ENCODE results near the gene SCFD1. TPM values are rescaled to one million over a fixed set of nuclear protein-coding genes. Genes with fewer than 3 reads are reported as not detected.
"Not testable (repeated sequence)": the region's sequence is repeated elsewhere in the genome, so short reads cannot be mapped to it uniquely, and the experiment has no call there.

The SCFD1 gene
- total and polyA plus RNA-seq, 4 donors, result 78.3 to 190 (median 98.7) TPM

GRCh38 chr14:30608533-30609006, 13.5 kb upstream of the SCFD1 start:
- Histone ChIP-seq H3K4me3 (ENCODE audit: low read depth, low read length) (no peak overlapping the region), H3K36me3 (ENCODE audit: control insufficient read depth, insufficient read depth, low read length) (peaks cover 4% of the 10 kb centered on the region), H3K27ac (ENCODE audit: low read depth, low read length) (no peak overlapping the region), H3K4me1 (ENCODE audit: control insufficient read depth, insufficient read depth, low read length) (no peaks in the 10 kb centered on the region), H3K27me3 (ENCODE audit: control insufficient read depth, insufficient read depth, low read length) (no peaks in the 10 kb centered on the region), H3K9me3 (ENCODE audit: control insufficient read depth, insufficient read depth, low read length) (no peaks in the 10 kb centered on the region)
- no peak for DNase-seq (ENCODE audit: low read depth in 4 of 6, low spot score in 6 of 6)
- WGBS (ENCODE audit: insufficient coverage), result 51% methylated on average over 2 of the region's 5 CpGs

DNA sequence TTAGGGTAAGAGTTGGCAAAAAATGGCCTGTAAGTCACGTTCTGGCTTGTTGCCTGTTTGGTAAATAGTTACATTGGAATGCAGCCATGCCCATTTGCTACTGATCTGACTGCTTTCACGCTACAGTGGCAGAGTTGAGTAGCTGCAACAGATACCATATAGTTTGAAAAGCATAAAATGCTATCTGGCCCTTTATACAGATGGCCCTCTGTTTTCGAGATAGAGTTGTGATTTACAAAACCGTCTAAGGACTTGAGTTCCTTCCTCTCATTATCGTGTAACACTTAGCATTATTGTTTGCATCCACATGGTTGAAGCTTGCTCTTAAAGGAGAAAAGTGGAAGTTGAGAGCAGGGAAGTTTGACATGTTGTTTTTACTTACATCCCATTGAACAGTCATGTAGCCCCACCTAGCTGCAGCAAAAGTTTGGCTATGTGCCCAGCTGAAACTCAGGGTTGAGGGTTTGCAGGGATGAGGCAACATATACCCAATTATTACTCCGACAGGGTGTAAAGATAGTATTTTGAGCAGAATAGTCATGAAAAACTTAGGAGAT, 11.3 kb upstream of the SCFD1 start:
- H3K27ac ChIP-seq (ENCODE audit: low read depth, low read length), result no peak overlapping the region
- no peaks in the 10 kb centered on the region for H3K27me3 ChIP-seq (ENCODE audit: control insufficient read depth, insufficient read depth, low read length)
- WGBS (ENCODE audit: insufficient coverage), result 20% methylated on average over 1 of the region's 6 CpGs
- H3K9me3 ChIP-seq (ENCODE audit: control insufficient read depth, insufficient read depth, low read length), result no peaks in the 10 kb centered on the region
- H3K4me1 ChIP-seq (ENCODE audit: control insufficient read depth, insufficient read depth, low read length), result no peaks in the 10 kb centered on the region
- H3K36me3 ChIP-seq (ENCODE audit: control insufficient read depth, insufficient read depth, low read length), result peaks cover 3% of the 10 kb centered on the region
- H3K4me3 ChIP-seq (ENCODE audit: low read depth, low read length), result no peak overlapping the region
- DNase-seq (ENCODE audit: low read depth in 4 of 6, low spot score in 6 of 6), result peak in 2 of 6 donors; percentile 43 to 66

DNA sequence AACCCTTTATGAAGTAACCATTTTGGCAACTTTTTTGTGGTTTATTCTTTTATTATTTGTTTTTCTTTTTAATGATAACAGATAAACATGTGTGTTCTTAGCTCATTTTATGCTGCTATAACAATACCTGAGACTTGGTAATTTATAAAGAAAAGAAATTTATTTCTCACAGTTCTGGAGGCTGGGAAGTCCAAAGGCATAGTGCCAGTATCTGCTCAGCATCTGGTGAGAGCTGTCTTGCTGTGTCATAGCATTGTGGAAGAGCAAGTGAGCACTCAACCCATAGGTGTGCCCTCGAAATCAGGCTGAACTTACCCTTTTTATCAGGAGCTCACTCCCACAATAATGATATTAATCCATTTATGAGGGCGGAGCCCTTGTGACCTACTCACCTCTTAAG, 8.0 kb upstream of the SCFD1 start:
- no peaks in the 10 kb centered on the region for H3K9me3 ChIP-seq (ENCODE audit: control insufficient read depth, insufficient read depth, low read length)
- peaks cover 3% of the 10 kb centered on the region for H3K36me3 ChIP-seq (ENCODE audit: control insufficient read depth, insufficient read depth, low read length)
- no peaks in the 10 kb centered on the region for H3K27me3 ChIP-seq (ENCODE audit: control insufficient read depth, insufficient read depth, low read length)
- no peak for DNase-seq (ENCODE audit: low read depth in 4 of 6, low spot score in 6 of 6)
- H3K27ac ChIP-seq (ENCODE audit: low read depth, low read length), result no peak overlapping the region
- 78% methylated on average over 1 of the region's 2 CpGs for WGBS (ENCODE audit: insufficient coverage)
- H3K4me1 ChIP-seq (ENCODE audit: control insufficient read depth, insufficient read depth, low read length), result no peaks in the 10 kb centered on the region
- H3K4me3 ChIP-seq (ENCODE audit: low read depth, low read length), result no peak overlapping the region

DNA sequence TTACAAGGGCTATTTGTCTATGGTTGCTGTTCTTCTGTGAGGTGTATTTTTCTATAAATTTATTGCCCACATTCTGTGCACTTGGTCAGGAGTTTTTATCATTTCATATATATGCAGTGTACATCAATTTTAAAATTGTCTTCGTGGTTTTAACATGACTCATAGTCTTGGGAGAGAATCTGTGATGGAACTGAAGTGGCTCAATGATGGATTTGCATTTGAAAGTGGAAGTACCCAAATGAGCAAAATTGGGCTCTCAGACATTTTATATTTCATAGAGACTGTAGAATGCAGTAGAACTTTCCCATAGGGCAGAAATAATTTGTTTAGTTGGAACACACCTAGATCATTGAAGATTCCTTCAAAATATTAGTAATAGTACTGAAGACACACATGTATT, 1.9 kb upstream of the SCFD1 start:
- Histone ChIP-seq H3K9me3 (ENCODE audit: control insufficient read depth, insufficient read depth, low read length) (no peaks in the 10 kb centered on the region), H3K27ac (ENCODE audit: low read depth, low read length) (no peak overlapping the region), H3K4me1 (ENCODE audit: control insufficient read depth, insufficient read depth, low read length) (peaks cover 5% of the 10 kb centered on the region), H3K36me3 (ENCODE audit: control insufficient read depth, insufficient read depth, low read length) (no peaks in the 10 kb centered on the region), H3K4me3 (ENCODE audit: low read depth, low read length) (no peak overlapping the region), H3K27me3 (ENCODE audit: control insufficient read depth, insufficient read depth, low read length) (no peaks in the 10 kb centered on the region)
- no CpG with 5 or more reads among the region's 1 CpG for WGBS (ENCODE audit: insufficient coverage)
- no peak for DNase-seq (ENCODE audit: low read depth in 4 of 6, low spot score in 6 of 6)

DNA sequence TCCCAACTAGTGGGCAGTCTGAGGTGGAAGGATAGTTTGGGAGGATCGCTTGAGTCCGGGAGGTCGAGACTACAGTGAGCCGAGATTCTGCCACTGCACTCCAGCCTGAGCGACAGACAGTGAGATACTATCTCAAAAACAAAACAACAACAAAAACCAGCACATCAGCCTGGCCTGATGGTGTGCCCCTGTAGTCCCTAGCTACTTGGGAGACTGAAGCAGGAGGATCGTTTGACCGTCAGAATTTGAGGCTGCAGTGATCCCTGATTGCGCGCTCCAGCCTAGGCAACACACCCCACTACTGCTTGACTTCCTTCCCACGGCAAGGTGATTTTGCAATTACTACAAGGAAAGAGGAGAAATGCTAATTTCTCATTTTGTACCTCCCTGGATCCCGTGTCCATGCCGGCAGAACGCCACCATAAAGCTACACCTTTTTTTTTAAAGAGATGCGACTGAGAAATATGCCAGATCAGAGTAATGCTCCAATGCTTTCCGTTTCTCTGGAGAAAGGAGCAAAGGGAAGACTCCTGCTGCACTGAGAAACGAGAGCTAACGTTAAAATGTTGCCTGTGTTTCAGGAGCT, 672 bp upstream of the SCFD1 start:
- H3K9me3 ChIP-seq (ENCODE audit: control insufficient read depth, insufficient read depth, low read length), result no peaks in the 10 kb centered on the region
- peaks cover 5% of the 10 kb centered on the region for H3K4me1 ChIP-seq (ENCODE audit: control insufficient read depth, insufficient read depth, low read length)
- peak overlapping the region; percentile 98 for H3K4me3 ChIP-seq (ENCODE audit: low read depth, low read length)
- no peaks in the 10 kb centered on the region for H3K27me3 ChIP-seq (ENCODE audit: control insufficient read depth, insufficient read depth, low read length)
- WGBS (ENCODE audit: insufficient coverage), result 10% methylated on average over 6 of the region's 17 CpGs
- no peak for DNase-seq (ENCODE audit: low read depth in 4 of 6, low spot score in 6 of 6)
- no peaks in the 10 kb centered on the region for H3K36me3 ChIP-seq (ENCODE audit: control insufficient read depth, insufficient read depth, low read length)
- H3K27ac ChIP-seq (ENCODE audit: low read depth, low read length), result peak overlapping the region; percentile 96

DNA sequence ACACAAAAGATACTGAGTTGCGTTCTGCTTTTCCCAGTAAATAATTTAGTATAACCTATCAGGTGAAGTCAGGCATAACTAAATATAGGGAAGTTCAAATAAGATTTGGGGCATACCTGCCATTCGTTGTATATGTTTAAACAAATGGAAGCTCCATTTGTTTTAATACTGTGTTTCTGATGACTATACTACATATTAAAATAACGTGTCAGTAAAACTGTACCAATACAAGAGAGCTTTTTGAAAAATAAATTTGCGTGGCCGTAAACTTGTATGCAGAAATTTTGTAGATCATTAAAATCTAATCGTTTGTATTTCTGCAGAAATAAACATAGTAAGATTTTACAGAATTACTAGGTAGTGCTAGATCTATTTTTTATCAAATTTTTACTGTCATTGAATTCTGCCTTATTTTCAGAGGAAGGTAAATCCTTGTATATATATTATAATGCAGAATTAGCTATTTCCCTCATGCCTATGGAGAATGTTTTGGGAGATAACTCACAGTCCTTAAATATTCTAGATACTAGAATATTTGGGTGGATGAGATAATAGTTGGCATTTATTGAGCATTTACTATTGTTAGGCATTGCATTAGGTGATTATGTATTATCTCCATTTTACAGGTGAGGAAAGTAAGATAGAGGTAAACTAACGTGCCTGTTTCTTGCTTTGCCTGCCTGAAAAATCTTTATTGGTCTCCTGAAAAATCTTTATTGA, 1.5 kb downstream of the SCFD1 start:
- Histone ChIP-seq H3K9me3 (ENCODE audit: control insufficient read depth, insufficient read depth, low read length) (no peaks in the 10 kb centered on the region), H3K27me3 (ENCODE audit: control insufficient read depth, insufficient read depth, low read length) (no peaks in the 10 kb centered on the region), H3K4me1 (ENCODE audit: control insufficient read depth, insufficient read depth, low read length) (peaks cover 5% of the 10 kb centered on the region), H3K4me3 (ENCODE audit: low read depth, low read length) (peak overlapping the region; percentile 98), H3K36me3 (ENCODE audit: control insufficient read depth, insufficient read depth, low read length) (no peaks in the 10 kb centered on the region), H3K27ac (ENCODE audit: low read depth, low read length) (no peak overlapping the region)
- DNase-seq (ENCODE audit: low read depth in 4 of 6, low spot score in 6 of 6), result no peak
- no CpG with 5 or more reads among the region's 7 CpGs for WGBS (ENCODE audit: insufficient coverage)

- Histone ChIP-seq H3K27ac (ENCODE audit: low read depth, low read length) (no peak overlapping the region), H3K4me1 (ENCODE audit: control insufficient read depth, insufficient read depth, low read length) (peaks cover 5% of the 10 kb centered on the region), H3K9me3 (ENCODE audit: control insufficient read depth, insufficient read depth, low read length) (no peaks in the 10 kb centered on the region), H3K36me3 (ENCODE audit: control insufficient read depth, insufficient read depth, low read length) (no peaks in the 10 kb centered on the region), H3K27me3 (ENCODE audit: control insufficient read depth, insufficient read depth, low read length) (no peaks in the 10 kb centered on the region), H3K4me3 (ENCODE audit: low read depth, low read length) (no peak overlapping the region)
- no peak for DNase-seq (ENCODE audit: low read depth in 4 of 6, low spot score in 6 of 6)
- WGBS (ENCODE audit: insufficient coverage), result 90% methylated on average over 2 of the region's 5 CpGs
Measured at GRCh38 chr14:30624132-30624423, 2.0 kb downstream of the SCFD1 start.

GRCh38 chr14:30625533-30625932, 3.4 kb downstream of the SCFD1 start:
- 86% methylated on average over 1 of the region's 3 CpGs for WGBS (ENCODE audit: insufficient coverage)
- H3K36me3 ChIP-seq (ENCODE audit: control insufficient read depth, insufficient read depth, low read length), result no peaks in the 10 kb centered on the region
- H3K9me3 ChIP-seq (ENCODE audit: control insufficient read depth, insufficient read depth, low read length), result no peaks in the 10 kb centered on the region
- no peak overlapping the region for H3K4me3 ChIP-seq (ENCODE audit: low read depth, low read length)
- DNase-seq (ENCODE audit: low read depth in 4 of 6, low spot score in 6 of 6), result peak in 1 of 6 donors; percentile 10
- peaks cover 5% of the 10 kb centered on the region for H3K4me1 ChIP-seq (ENCODE audit: control insufficient read depth, insufficient read depth, low read length)
- no peak overlapping the region for H3K27ac ChIP-seq (ENCODE audit: low read depth, low read length)
- no peaks in the 10 kb centered on the region for H3K27me3 ChIP-seq (ENCODE audit: control insufficient read depth, insufficient read depth, low read length)

- H3K27ac ChIP-seq (ENCODE audit: low read depth, low read length); H3K4me1 ChIP-seq (ENCODE audit: control insufficient read depth, insufficient read depth, low read length); H3K9me3 ChIP-seq (ENCODE audit: control insufficient read depth, insufficient read depth, low read length); DNase-seq (ENCODE audit: low read depth in 4 of 6, low spot score in 6 of 6); H3K27me3 ChIP-seq (ENCODE audit: control insufficient read depth, insufficient read depth, low read length); H3K36me3 ChIP-seq (ENCODE audit: control insufficient read depth, insufficient read depth, low read length); H3K4me3 ChIP-seq (ENCODE audit: low read depth, low read length): not testable (repeated sequence)
- WGBS (ENCODE audit: insufficient coverage), result no CpG with 5 or more reads among the region's 8 CpGs
Measured at GRCh38 chr14:30629432-30629831, 7.3 kb downstream of the SCFD1 start.

DNA sequence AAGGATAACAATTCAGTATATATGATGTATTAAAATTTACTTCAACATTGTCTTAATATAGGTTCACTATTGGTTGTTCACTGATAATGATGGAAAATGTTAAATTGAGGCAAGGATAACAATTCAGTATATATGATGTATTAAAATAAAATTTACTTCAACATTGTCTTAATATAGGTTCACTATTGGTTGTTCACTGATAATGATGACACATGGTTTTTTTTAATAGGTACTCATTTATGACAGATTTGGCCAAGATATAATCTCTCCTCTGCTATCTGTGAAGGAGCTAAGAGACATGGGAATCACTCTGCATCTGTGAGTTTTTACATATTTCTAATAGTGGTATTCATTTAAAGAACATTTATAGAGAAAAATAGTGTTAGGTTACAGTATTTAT, 8.1 kb downstream of the SCFD1 start:
- Histone ChIP-seq H3K4me1 (ENCODE audit: control insufficient read depth, insufficient read depth, low read length) (no peaks in the 10 kb centered on the region), H3K27me3 (ENCODE audit: control insufficient read depth, insufficient read depth, low read length) (no peaks in the 10 kb centered on the region), H3K4me3 (ENCODE audit: low read depth, low read length) (no peak overlapping the region), H3K27ac (ENCODE audit: low read depth, low read length) (no peak overlapping the region), H3K36me3 (ENCODE audit: control insufficient read depth, insufficient read depth, low read length) (peaks cover 9% of the 10 kb centered on the region), H3K9me3 (ENCODE audit: control insufficient read depth, insufficient read depth, low read length) (no peaks in the 10 kb centered on the region)
- no peak for DNase-seq (ENCODE audit: low read depth in 4 of 6, low spot score in 6 of 6)
